ENCODE data around the gene DLG2.

DNA sequence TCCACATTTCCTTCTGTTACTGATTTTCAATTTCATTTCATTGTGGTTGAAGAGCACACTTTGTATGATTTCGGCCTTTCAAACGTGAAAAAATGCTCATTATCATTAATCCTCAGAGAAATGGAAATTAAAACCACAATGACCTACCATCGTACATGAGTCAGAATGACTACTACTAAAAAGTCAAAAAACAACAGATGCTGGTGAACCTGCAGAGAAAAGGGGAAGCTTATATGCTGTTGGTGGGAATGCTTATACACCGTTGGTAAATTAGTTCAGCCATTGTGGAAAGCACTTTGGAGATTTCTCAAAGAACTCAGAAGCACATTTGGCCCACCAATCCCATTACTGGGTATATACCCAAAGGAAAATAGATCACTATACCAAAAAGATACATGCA, 57.6 kb downstream of the DLG2 start:
- TF ChIP-seq, protein P1, sequence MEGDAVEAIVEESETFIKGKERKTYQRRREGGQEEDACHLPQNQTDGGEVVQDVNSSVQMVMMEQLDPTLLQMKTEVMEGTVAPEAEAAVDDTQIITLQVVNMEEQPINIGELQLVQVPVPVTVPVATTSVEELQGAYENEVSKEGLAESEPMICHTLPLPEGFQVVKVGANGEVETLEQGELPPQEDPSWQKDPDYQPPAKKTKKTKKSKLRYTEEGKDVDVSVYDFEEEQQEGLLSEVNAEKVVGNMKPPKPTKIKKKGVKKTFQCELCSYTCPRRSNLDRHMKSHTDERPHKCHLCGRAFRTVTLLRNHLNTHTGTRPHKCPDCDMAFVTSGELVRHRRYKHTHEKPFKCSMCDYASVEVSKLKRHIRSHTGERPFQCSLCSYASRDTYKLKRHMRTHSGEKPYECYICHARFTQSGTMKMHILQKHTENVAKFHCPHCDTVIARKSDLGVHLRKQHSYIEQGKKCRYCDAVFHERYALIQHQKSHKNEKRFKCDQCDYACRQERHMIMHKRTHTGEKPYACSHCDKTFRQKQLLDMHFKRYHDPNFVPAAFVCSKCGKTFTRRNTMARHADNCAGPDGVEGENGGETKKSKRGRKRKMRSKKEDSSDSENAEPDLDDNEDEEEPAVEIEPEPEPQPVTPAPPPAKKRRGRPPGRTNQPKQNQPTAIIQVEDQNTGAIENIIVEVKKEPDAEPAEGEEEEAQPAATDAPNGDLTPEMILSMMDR (IDR thresholded peaks at IDR 0.05), result no peak
- TF ChIP-seq ZFX (IDR thresholded peaks at IDR 0.05; ENCODE audit: borderline replicate concordance), result no peak

All from 22Rv1 (cell line).